Endothelial cell of hepatic sinusoid (primary cell): Measurements from ENCODE around the gene PFN3.

Source experiments
- in situ Hi-C: cut with HindIII; loops from 2 replicates; pipeline ENCODE4 v1.10.0; 2017; ENCODE audit warnings: low sequenced_read_pairs

Gene PFN3

GRCh38 chr5:177365845-177366527, 34.5 kb downstream of the PFN3 start:
- in situ Hi-C loops = no loop called here

- in situ Hi-C loops = loop anchor here (5.0 kb wide), 2 partner anchors 37 to 43 kb away; partner anchors contain the start of gene F12
Measured at GRCh38 chr5:177364159-177364962, 36.1 kb downstream of the PFN3 start.

DNA sequence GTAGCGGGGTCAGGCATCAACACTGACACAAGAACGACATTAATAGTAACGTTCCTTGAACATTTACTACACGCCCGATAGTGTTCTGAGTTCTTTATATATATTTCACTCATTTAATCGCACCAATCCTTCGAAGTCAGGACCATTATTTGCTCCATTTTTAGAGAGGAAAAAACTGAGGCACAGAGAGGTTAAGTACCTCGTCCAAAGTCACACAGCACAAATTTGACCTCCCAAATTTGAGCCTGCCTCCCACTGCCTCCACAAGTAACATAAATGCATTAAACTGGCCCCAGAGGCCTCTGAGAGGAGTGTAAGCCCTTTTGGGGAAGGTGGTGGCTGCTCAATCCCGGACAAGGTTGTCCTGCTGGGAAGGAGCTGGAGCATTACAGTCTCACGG, 36.9 kb downstream of the PFN3 start:
- in situ Hi-C loops = loop anchor here (5.0 kb wide), 2 partner anchors 36 to 44 kb away; partner anchors contain the start of gene F12

DNA sequence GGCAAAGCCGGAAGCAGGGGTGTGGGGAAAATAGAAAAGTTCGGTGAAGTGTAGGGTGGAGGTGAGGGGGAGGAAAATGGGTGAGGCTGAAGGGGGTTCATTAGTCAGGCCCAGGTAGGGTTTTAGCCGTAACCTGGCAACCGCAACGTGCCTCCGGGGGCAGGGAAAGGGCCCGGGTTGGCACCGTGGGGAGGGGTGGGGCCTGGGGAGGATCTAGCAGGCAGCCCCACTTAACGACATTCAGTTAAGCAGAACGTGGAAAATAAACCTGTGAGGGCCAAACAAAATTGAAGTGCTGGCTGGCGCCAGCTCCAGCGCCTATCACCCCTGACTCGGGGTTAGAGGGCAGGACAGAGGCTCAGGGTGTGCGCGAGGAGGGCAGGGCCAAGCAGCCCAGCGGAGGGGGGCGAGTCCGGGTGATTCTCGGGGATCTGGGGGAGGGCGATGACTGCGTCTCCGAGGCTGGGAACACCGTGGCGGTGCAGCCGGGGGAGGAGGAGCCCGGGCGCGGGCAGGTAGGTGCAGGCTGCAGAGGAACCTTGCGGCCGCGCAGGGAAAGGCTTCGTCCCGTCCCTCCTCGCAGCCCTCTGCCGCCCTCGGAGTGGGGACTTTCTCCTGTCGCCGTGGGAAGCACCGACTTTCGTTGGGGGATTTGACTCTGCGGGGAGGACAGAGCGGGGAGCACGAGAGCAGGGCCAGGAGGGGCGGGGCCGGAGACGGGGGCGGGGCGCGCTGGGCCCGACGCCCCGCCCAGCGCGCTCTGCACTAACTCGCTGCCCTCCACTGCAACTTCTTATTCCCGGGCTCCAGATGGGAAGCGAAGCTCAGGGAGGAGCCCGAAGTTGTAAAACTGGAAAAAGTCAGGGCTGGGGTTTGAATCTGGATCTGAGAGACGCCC, 37.6 kb downstream of the PFN3 start:
- in situ Hi-C loops = loop anchor here (5.0 kb wide), 2 partner anchors 36 to 44 kb away; partner anchors contain the start of gene F12

- in situ Hi-C loops = loop anchor here (5.0 kb wide), 2 partner anchors 35 to 45 kb away; partner anchors contain the start of gene F12
Measured at GRCh38 chr5:177362292-177362609, 38.2 kb downstream of the PFN3 start.

GRCh38 chr5:177361418-177362291, 38.8 kb downstream of the PFN3 start:
- in situ Hi-C loops = loop anchor here (5.0 kb wide), 2 partner anchors 34 to 46 kb away; partner anchors contain the start of gene F12

DNA sequence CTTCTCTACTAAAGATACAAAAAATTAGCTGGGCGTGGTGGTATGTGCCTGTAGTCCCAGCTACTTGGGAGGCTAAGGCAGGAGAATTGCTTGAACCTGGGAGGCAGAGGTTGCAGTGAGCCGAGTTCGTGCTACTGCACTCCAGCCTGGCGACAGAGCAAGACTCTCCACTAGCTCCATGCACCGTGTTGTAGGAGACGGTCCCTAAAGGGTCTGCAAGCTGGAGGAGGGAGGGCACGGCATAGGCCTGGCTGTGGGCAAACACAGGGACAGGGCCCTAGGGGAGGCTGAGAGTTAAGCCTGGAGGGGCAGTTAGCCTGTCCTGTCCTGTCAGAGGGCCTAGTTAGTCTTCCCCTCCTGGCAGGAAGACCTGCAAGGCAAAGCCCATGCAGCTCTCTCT, 39.7 kb downstream of the PFN3 start:
- in situ Hi-C loops = loop anchor here (5.0 kb wide), 2 partner anchors 33 to 47 kb away; partner anchors contain the start of gene F12

DNA sequence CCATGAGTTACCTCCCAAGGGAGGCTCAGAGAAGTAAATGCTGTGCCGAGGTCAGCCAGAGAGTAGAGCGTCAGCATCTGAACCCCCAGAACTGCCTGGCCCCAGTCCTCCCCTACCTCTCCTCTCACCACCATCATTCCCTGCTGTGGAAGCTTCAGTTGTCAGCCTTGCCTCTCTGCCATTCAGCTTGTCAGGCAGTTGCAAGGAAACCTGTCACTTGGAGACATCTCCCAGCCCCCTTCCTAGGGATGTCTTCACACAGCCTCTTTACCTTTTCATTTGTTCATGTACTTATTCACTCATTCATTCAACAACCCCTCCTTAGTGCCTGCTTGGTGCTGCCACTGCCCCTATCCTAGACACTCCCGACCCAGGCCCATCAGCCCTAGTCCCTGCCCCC, 40.6 kb downstream of the PFN3 start:
- in situ Hi-C loops = loop anchor here (5.0 kb wide), 2 partner anchors 33 to 47 kb away; partner anchors contain the start of gene F12

- in situ Hi-C loops = no loop called here
Measured at GRCh38 chr5:177359451-177359851, 41.0 kb downstream of the PFN3 start.

GRCh38 chr5:177358370-177358819, 42.1 kb downstream of the PFN3 start:
- in situ Hi-C loops = no loop called here

GRCh38 chr5:177357459-177358351, 42.8 kb downstream of the PFN3 start, which contains the start of gene RGS14:
TSS of gene RGS14 (plus strand) at chr5:177357924. CDS start at chr5:177358025, 101 bp downstream.
- in situ Hi-C loops = no loop called here

DNA sequence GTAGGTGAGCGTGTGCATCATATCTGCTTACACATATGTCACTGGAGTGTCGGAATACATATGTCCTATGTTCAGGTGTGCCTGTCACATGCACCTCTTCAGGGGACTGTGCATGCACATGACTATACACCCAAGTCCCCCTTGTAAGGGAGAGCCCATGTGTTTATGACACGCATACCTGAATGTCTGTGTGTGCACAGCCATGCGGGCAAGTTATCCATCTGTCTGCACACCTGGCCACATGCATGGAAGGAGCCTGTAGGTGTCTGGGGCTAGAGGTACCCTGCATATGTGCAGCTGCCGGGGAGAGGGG, 43.4 kb downstream of the PFN3 start:
- in situ Hi-C loops = no loop called here

GRCh38 chr5:177356746-177357145, 43.7 kb downstream of the PFN3 start:
- in situ Hi-C loops = no loop called here

DNA sequence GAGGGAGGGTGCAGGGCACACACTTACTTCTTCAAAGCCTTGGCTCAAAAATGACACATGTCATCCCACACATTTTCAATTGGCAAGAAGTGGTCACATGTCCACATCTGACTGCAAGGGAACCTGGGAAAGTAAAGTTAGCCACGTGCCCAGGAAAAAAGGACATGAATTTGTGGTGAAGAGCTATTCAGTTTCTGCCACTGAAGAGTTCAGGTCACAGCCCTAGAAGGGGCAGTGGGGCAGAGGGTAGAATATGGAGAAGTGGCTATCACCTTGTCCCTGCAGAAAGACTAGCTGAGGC, 44.6 kb downstream of the PFN3 start:
- in situ Hi-C loops = no loop called here

- in situ Hi-C loops = no loop called here
Measured at GRCh38 chr5:177355162-177355867, 45.1 kb downstream of the PFN3 start.

DNA sequence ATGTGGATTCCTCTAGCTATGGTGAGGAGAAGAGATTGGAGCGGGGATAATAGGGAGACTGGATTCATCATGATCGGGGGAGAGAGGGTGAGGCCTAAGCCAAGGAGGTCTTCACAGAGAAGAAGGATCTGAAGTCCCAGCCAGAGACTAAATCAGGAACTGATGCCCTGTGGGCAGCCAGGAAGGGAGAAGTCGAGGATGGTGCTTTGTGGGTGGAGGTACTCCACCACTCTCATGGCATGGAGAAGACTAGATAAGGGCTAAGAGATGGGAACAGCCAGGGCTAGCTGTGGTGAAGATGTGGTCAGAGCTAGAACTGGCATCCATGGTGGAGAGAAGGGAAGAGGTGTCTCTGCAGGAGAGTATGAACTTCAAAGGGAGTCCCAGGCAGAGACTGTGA, 45.8 kb downstream of the PFN3 start:
- in situ Hi-C loops = no loop called here

DNA sequence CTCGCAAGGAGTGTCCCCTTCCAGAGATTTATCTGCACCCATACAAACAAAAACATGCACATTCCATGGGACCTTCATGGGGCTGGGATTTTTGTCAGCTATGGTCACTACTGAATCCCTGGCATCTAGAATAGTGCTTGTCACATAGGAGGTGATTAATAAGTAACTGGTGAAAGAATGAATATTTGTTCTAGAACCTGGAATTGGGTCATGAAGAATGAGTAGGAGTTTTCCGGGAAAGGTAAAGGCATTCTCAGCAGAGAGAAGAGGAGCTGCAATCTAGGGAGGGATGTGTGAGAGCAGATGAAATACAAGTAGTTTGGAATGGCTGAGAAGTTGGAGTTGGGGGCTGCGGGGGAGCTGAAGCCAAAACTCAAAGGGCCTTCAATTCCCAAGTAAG, 46.2 kb downstream of the PFN3 start:
- in situ Hi-C loops = no loop called here

DNA sequence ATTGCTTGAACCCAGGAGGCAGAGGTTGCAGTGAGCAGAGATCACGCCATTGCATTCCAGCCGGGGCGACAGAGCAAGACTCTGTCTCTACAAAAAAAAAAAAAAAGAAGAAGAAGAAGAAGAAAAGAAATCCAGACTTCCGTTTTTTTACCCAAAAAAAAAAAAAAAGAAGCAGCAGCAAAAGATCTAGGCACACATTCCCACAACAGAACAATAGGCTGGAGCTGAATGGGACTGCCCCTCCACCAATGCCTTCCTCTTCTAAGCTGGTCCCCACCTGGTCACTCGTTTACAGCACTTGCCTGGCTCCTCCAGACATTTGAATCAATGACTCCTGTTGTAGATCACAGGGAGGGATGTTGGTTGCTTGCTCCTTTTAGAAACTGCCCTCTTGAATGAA, 47.4 kb downstream of the PFN3 start:
- in situ Hi-C loops = no loop called here
